GM19455 (cell line): ENCODE measurements around the gene SLC9A3.

Source experiments
- ATAC-seq: cut with Tn5 transposase; IDR thresholded peaks from one replicate; pipeline ENCODE4 v1.9.1; 2021; ENCODE audit not compliant: unreplicated experiment

SLC9A3 gene

GRCh38 chr5:539469-540070 is 15.3 kb upstream of the SLC9A3 start:
- ATAC-seq: no peak

GRCh38 chr5:538801-539468 is 14.7 kb upstream of the SLC9A3 start:
- no peak for ATAC-seq

- ATAC-seq: no peak
These were observed 14.1 kb upstream of the SLC9A3 start for GRCh38 chr5:538271-538771.

- no peak for ATAC-seq
These were observed 13.4 kb upstream of the SLC9A3 start for GRCh38 chr5:537621-538071.

GRCh38 chr5:537098-537497 is 12.8 kb upstream of the SLC9A3 start:
- ATAC-seq: no peak

GRCh38 chr5:535846-536698 is 11.8 kb upstream of the SLC9A3 start:
- no peak for ATAC-seq

- ATAC-seq: no peak
These were observed 10.8 kb upstream of the SLC9A3 start for GRCh38 chr5:534743-535671.

- ATAC-seq: no peak
These were observed 9.9 kb upstream of the SLC9A3 start for GRCh38 chr5:533955-534742.

- ATAC-seq: no peak
These were observed 9.2 kb upstream of the SLC9A3 start for GRCh38 chr5:533243-533954.

- no peak for ATAC-seq
These were observed 8.4 kb upstream of the SLC9A3 start for GRCh38 chr5:532521-533242.

- ATAC-seq: no peak
These were observed 7.6 kb upstream of the SLC9A3 start for GRCh38 chr5:531749-532315.

GRCh38 chr5:531101-531748 is 7.0 kb upstream of the SLC9A3 start:
- no peak for ATAC-seq

- ATAC-seq: no peak
These were observed 6.0 kb upstream of the SLC9A3 start for GRCh38 chr5:530001-530955.

GRCh38 chr5:528629-529511 is 4.6 kb upstream of the SLC9A3 start:
- no peak for ATAC-seq
